Endothelial cell of umbilical vein (primary cell): ENCODE measurements around the gene MBTPS1. TPM values are rescaled to one million over a fixed set of nuclear protein-coding genes. Genes with fewer than 3 reads are reported as not detected.

Source experiments
- BruUV-seq: library from RNA; stranded (reverse); fragments of 400-500 nt; replicated peaks from 2 replicates; lab custom pipeline; 2021; lab: Mats Ljungman, UMichigan
- CTCF ChIA-PET: fragments of 300-600, 350-600 bp; sonication (Branson Sonifier 250); formaldehyde crosslinking; loops from one replicate; lab custom pipeline; 2021; ENCODE audit warnings: antibody characterized with exemption, inconsistent platforms; lab: Charles Lee
- POLR2A ChIA-PET: fragments of 300-600, 350-600 bp; sonication (Branson Sonifier 250); formaldehyde crosslinking; loops from one replicate; lab custom pipeline; 2021; ENCODE audit warnings: antibody characterized with exemption, inconsistent platforms; lab: Charles Lee
- DNase-seq: peaks from one replicate; pipeline ENCODE4 v3.0.0-alpha.2; 2011; ENCODE audit warnings: low read depth, low spot score
- FAIRE-seq: peaks from 2 replicates; lab custom pipeline; 2011; peaks lifted over from hg19 to GRCh38; lab: Jason Lieb, UNC
- H2AFZ ChIP-seq: 2 replicates; pipeline ENCODE4 v1.6.0; 2012; ENCODE audit warnings: low read depth, low read length, control low read depth, inconsistent platforms
- H3K27ac ChIP-seq: 2 replicates; pipeline ENCODE4 v1.5.1; 2011; ENCODE audit warnings: low read depth, mild to moderate bottlenecking, control low read depth, low read length, moderate library complexity; ENCODE audit not compliant: insufficient read depth
- H3K27me3 ChIP-seq, 2 experiments: 2 replicates each; pipeline versions ENCODE4 v1.6.0 to v1.6.1; 2011; ENCODE audit warnings: low read length in 2 of 2, mixed read lengths in 1 of 2; ENCODE audit not compliant: control insufficient read depth in 2 of 2, insufficient read depth in 2 of 2
- H3K36me3 ChIP-seq, 2 experiments: 2 replicates in 1 of 2; 3 replicates in 1 of 2; pipeline ENCODE4 v1.5.1; 2011; ENCODE audit warnings: low read length in 2 of 2, mild to moderate bottlenecking in 1 of 2, moderate library complexity in 1 of 2; ENCODE audit not compliant: control insufficient read depth in 2 of 2, insufficient read depth in 2 of 2; ENCODE audit errors: extremely low read depth in 1 of 2
- H3K4me1 ChIP-seq: 3 replicates; pipeline ENCODE4 v1.5.1; 2011; ENCODE audit warnings: mild to moderate bottlenecking, low read length; ENCODE audit not compliant: control insufficient read depth, insufficient read depth; ENCODE audit errors: extremely low read depth
- H3K4me2 ChIP-seq: 2 replicates; pipeline ENCODE4 v1.6.1; 2011; ENCODE audit warnings: low read length, control low read depth, mixed read lengths; ENCODE audit not compliant: insufficient read depth
- H3K4me3 ChIP-seq, 3 experiments: fragments of 200-600 bp in 1 of 3; sonication (generic), shearing (Covaris generic) in 1 of 3; replicated peaks in 1 of 3; 2 replicates each; pipeline ENCODE4 v1.5.1; 2011 to 2016; ENCODE audit warnings: control low read depth in 3 of 3, low read length in 3 of 3, mild to moderate bottlenecking in 2 of 3, inconsistent platforms in 1 of 3, low read depth in 1 of 3, moderate library complexity in 1 of 3; ENCODE audit not compliant: insufficient read depth in 1 of 3
- H3K79me2 ChIP-seq: 2 replicates; pipeline ENCODE4 v1.6.0; 2012; ENCODE audit warnings: low read length, inconsistent platforms; ENCODE audit not compliant: control insufficient read depth, insufficient read depth
- H3K9ac ChIP-seq: replicated peaks from 2 replicates; pipeline ENCODE3; 2011; ENCODE audit warnings: low read length, control low read depth; ENCODE audit not compliant: insufficient read depth; ENCODE audit errors: extremely low read depth
- H3K9me1 ChIP-seq: replicated peaks from 3 replicates; pipeline ENCODE4 v1.6.0; 2011; ENCODE audit warnings: mild to moderate bottlenecking, low read length; ENCODE audit not compliant: control insufficient read depth, insufficient read depth; ENCODE audit errors: extremely low read depth
- H3K9me3 ChIP-seq: replicated peaks from 2 replicates; pipeline ENCODE4 v1.5.1; 2012; ENCODE audit warnings: low read length, inconsistent platforms; ENCODE audit not compliant: control insufficient read depth, insufficient read depth
- H4K20me1 ChIP-seq: replicated peaks from 2 replicates; pipeline ENCODE3; 2011; ENCODE audit warnings: mild to moderate bottlenecking, low read length; ENCODE audit not compliant: control insufficient read depth, insufficient read depth; ENCODE audit errors: extremely low read depth
- EZH2 ChIP-seq: IDR thresholded peaks from 2 replicates; pipeline ENCODE4 v1.6.1; 2012; ENCODE audit warnings: borderline replicate concordance, low read depth, mild to moderate bottlenecking, moderate library complexity, low read length, inconsistent platforms; ENCODE audit not compliant: severe bottlenecking
- FOS ChIP-seq: IDR thresholded peaks from 2 replicates; pipeline ENCODE4 v1.6.1; 2011; ENCODE audit warnings: mild to moderate bottlenecking, low read length, moderate library complexity, borderline replicate concordance; ENCODE audit not compliant: insufficient read depth
- GATA2 ChIP-seq: IDR thresholded peaks from 2 replicates; pipeline ENCODE4 v1.7.0; 2011; ENCODE audit warnings: low read depth, mild to moderate bottlenecking, moderate library complexity, mixed read lengths, low read length; ENCODE audit not compliant: insufficient read length, insufficient read depth
- JUN ChIP-seq: IDR thresholded peaks from 2 replicates; pipeline ENCODE4 v1.6.1; 2011; ENCODE audit warnings: borderline replicate concordance, low read depth; ENCODE audit not compliant: insufficient read length, insufficient read depth
- MYC ChIP-seq: IDR thresholded peaks from one replicate; pipeline ENCODE4 v1.6.1; 2011; ENCODE audit warnings: mild to moderate bottlenecking, low read depth, low read length
- POLR2A ChIP-seq: IDR thresholded peaks from 2 replicates; pipeline ENCODE4 v1.6.1; 2012; ENCODE audit warnings: low read depth, mild to moderate bottlenecking, control low read depth, low read length
- POLR2AphosphoS5 ChIP-seq: IDR thresholded peaks from 2 replicates; pipeline ENCODE4 v1.6.1; 2012; ENCODE audit warnings: low read depth, mild to moderate bottlenecking, control low read depth, low read length, moderate library complexity; ENCODE audit not compliant: insufficient read depth
- dilution Hi-C: fragments of 300-500 bp; cut with MboI; formaldehyde crosslinking; loops from one replicate; pipeline ENCODE4 v1.15.0; 2019; ENCODE audit warnings: low sequenced_read_pairs; ENCODE audit not compliant: extremely low pct_ligation_motif_present
- intact Hi-C: fragments of 100-400 bp; cut with micrococcal nuclease; formaldehyde crosslinking; loops from one replicate; pipeline ENCODE4 v1.10.0; 2022
- polyA plus RNA-seq, 4 experiments: library from polyadenylated mRNA; depleted of rRNA in 3 of 4; stranded (reverse) in 3 of 4; unstranded in 1 of 4; fragments of >200 nt; gene quantifications; 2 replicates each; pipeline versions ENCODE4 v1.2.1 to v1.2.3, GENCODE V29; 2011 to 2012; ENCODE audit warnings: missing spikeins in 1 of 4
- total RNA-seq: library from RNA; stranded (reverse); gene quantifications from 2 replicates; pipeline ENCODE4 v1.2.3, GENCODE V29; 2021
- TF ChIP-seq, protein P1 (sequence below): IDR thresholded peaks from 2 replicates; pipeline ENCODE4 v1.6.1; 2011; ENCODE audit not compliant: insufficient read depth, insufficient read length
- TF ChIP-seq, protein P2 (sequence below), 2 donors: IDR thresholded peaks; 1 replicate in 1 of 2; 2 replicates in 1 of 2; pipeline ENCODE4 v1.5.1; 2011; ENCODE audit warnings: low read length in 2 of 2, mild to moderate bottlenecking in 2 of 2, moderate library complexity in 2 of 2, control low read depth in 1 of 2, inconsistent platforms in 1 of 2, low read depth in 1 of 2; ENCODE audit not compliant: insufficient read depth in 1 of 2; ENCODE audit errors: extremely low read depth in 1 of 2

The MBTPS1 gene
- total and polyA plus RNA-seq, 2 donors (not counting 3 experiments of a cell fraction or from before 2014, with no cell fraction given), result 82.3 to 99.6 TPM

DNA sequence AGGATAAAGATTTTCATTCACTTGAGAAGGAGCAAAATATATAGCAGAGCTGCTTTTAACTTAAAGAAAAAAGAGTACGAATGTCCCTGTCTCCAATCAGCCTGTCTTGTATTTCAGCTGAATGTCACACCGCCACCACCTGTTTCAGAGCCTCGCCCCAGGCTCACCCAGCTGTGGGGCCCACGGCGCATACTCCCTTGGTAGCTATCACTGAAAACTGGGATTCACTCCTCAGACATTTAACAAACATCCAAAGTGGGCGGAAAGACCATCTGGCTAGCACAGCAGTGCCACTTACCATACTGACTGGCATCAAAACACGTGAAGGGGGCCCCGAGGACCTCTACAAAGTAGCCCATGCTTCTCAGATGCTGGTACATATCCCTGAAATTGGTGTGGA is 48.7 kb downstream of the MBTPS1 start:
- H3K4me2 ChIP-seq, result no peak overlapping the region
- no peaks in the 10 kb centered on the region for H3K9me3 ChIP-seq
- POLR2A ChIA-PET, result no interaction called here
- no peak overlapping the region for H3K4me3 ChIP-seq
- peaks cover 7% of the 10 kb centered on the region for H3K79me2 ChIP-seq
- BruUV-seq, result no TSS peak
- TF ChIP-seq POLR2AphosphoS5 (no peak), GATA2 (no peak), FOS (no peak), MYC (no peak), JUN (no peak), EZH2 (no peak), POLR2A (no peak)
- TF ChIP-seq, protein P1, sequence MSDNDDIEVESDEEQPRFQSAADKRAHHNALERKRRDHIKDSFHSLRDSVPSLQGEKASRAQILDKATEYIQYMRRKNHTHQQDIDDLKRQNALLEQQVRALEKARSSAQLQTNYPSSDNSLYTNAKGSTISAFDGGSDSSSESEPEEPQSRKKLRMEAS, result no peak
- TF ChIP-seq, protein P2, sequence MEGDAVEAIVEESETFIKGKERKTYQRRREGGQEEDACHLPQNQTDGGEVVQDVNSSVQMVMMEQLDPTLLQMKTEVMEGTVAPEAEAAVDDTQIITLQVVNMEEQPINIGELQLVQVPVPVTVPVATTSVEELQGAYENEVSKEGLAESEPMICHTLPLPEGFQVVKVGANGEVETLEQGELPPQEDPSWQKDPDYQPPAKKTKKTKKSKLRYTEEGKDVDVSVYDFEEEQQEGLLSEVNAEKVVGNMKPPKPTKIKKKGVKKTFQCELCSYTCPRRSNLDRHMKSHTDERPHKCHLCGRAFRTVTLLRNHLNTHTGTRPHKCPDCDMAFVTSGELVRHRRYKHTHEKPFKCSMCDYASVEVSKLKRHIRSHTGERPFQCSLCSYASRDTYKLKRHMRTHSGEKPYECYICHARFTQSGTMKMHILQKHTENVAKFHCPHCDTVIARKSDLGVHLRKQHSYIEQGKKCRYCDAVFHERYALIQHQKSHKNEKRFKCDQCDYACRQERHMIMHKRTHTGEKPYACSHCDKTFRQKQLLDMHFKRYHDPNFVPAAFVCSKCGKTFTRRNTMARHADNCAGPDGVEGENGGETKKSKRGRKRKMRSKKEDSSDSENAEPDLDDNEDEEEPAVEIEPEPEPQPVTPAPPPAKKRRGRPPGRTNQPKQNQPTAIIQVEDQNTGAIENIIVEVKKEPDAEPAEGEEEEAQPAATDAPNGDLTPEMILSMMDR (IDR thresholded peaks at IDR 0.05; ENCODE audit: extremely low read depth in 1 of 2, insufficient read depth in 1 of 2, low read depth in 1 of 2, low read length in 2 of 2), result no peak
- H3K9ac ChIP-seq, result no peak overlapping the region
- H2AFZ ChIP-seq, result no peak overlapping the region
- dilution Hi-C loops, result no loop called here
- H4K20me1 ChIP-seq, result no peaks in the 10 kb centered on the region
- H3K4me1 ChIP-seq, result peaks cover 26% of the 10 kb centered on the region
- FAIRE-seq, result no peak
- no peak for DNase-seq
- peaks cover 17 to 27% of the 10 kb centered on the region in 2 experiments for H3K36me3 ChIP-seq
- H3K27ac ChIP-seq, result no peak overlapping the region
- H3K27me3 ChIP-seq, result no peaks in the 10 kb centered on the region
- CTCF ChIA-PET, result interaction anchor here (0.7 to 3.4 kb wide), 4 partner anchors 17 to 115 kb away, joined by 3 to 25 read pairs (median 3); partner anchors contain the start of genes MBTPS1 and OSGIN1
- intact Hi-C loops, result loop anchor here (10.0 kb wide), 1 partner anchor 417 kb away; no protein-coding TSS in a partner anchor
- no peaks in the 10 kb centered on the region for H3K9me1 ChIP-seq
